Prostate gland (tissue), 2 donors: ENCODE measurements around the gene ACOXL.

Experiments used
- CTCF ChIP-seq, 4 experiments: fragments of 200-600 bp in 2 of 4; fragments of 450-650 bp in 2 of 4; sonication (generic) in 2 of 4; IDR thresholded peaks; 1 replicate in 3 of 4; 2 replicates in 1 of 4; pipeline ENCODE4 v1.5.1; 2016 to 2019; ENCODE audit warnings: antibody characterized with exemption in 4 of 4, mild to moderate bottlenecking in 2 of 4, moderate library complexity in 2 of 4
- POLR2A ChIP-seq: fragments of 450-650 bp; IDR thresholded peaks from one replicate; pipeline ENCODE4 v1.6.1; 2016; ENCODE audit warnings: antibody characterized with exemption, mild to moderate bottlenecking

- TF ChIP-seq CTCF (IDR thresholded peaks at IDR 0.05) (no peak), POLR2A (no peak)
Observed at GRCh38 chr2:110870545-110870944, 138.2 kb downstream of the ACOXL start.
